KMS-11 (cell line): ENCODE measurements around the gene RIBC2.

Source experiments
- H2AFZ ChIP-seq: fragments of 200-600 bp; sonication (generic); 2 replicates; pipeline ENCODE4 v1.6.1; 2016; ENCODE audit warnings: antibody characterized with exemption, mixed run types, low read depth
- H3K27ac ChIP-seq: fragments of 200-600 bp; sonication (generic); 2 replicates; pipeline ENCODE4 v1.6.1; 2016; ENCODE audit warnings: mild to moderate bottlenecking, mixed run types
- H3K27me3 ChIP-seq: fragments of 200-600 bp; sonication (generic); 2 replicates; pipeline ENCODE4 v1.6.1; 2017; ENCODE audit warnings: mild to moderate bottlenecking, low read depth, mixed run types, moderate library complexity; ENCODE audit not compliant: insufficient read depth
- H3K36me3 ChIP-seq: fragments of 200-600 bp; sonication (generic); 2 replicates; pipeline ENCODE4 v1.6.1; 2017; ENCODE audit warnings: mild to moderate bottlenecking, mixed run types; ENCODE audit not compliant: insufficient read depth
- H3K4me1 ChIP-seq: fragments of 200-600 bp; sonication (generic); 2 replicates; pipeline ENCODE4 v1.6.1; 2016; ENCODE audit warnings: mild to moderate bottlenecking, low read depth, mixed run types; ENCODE audit not compliant: poor library complexity, severe bottlenecking
- H3K4me2 ChIP-seq: fragments of 200-600 bp; sonication (generic); 2 replicates; pipeline ENCODE4 v1.7.0; 2016; ENCODE audit warnings: mild to moderate bottlenecking, mixed run types
- H3K4me3 ChIP-seq: fragments of 200-600 bp; sonication (generic); IDR thresholded peaks from 2 replicates; pipeline ENCODE4 v1.6.1; 2017; ENCODE audit warnings: low read depth, low read length, mixed read lengths; ENCODE audit not compliant: insufficient read depth
- H3K79me2 ChIP-seq: fragments of 200-600 bp; sonication (generic); 2 replicates; pipeline ENCODE4 v1.6.1; 2016; ENCODE audit warnings: low read depth, mixed run types; ENCODE audit not compliant: insufficient read depth
- H3K9ac ChIP-seq: fragments of 200-600 bp; sonication (generic); 2 replicates; pipeline ENCODE4 v1.6.1; 2016; ENCODE audit warnings: mild to moderate bottlenecking, mixed run types
- H4K20me1 ChIP-seq: fragments of 200-600 bp; sonication (generic); 2 replicates; pipeline ENCODE4 v1.6.1; 2016; ENCODE audit warnings: mild to moderate bottlenecking, mixed run types; ENCODE audit not compliant: insufficient read depth
- CTCF ChIP-seq: fragments of 200-600 bp; sonication (generic); conservative IDR thresholded peaks from 2 replicates; pipeline ENCODE4 v1.6.1; 2017; ENCODE audit warnings: low read depth, mild to moderate bottlenecking, antibody characterized with exemption, low read length, moderate library complexity, mixed read lengths

RIBC2 gene

GRCh38 chr22:45477366-45478107 is 64.0 kb downstream of the RIBC2 start:
- Histone ChIP-seq H3K4me3 (no peak overlapping the region), H3K27me3 (peaks cover 36% of the 10 kb centered on the region), H3K36me3 (no peaks in the 10 kb centered on the region), H3K4me2 (no peak overlapping the region), H4K20me1 (no peaks in the 10 kb centered on the region), H3K79me2 (no peaks in the 10 kb centered on the region), H2AFZ (no peak overlapping the region), H3K27ac (no peak overlapping the region), H3K9ac (no peak overlapping the region), H3K4me1 (no peaks in the 10 kb centered on the region)
- TF ChIP-seq CTCF: no peak

- Histone ChIP-seq H2AFZ (no peak overlapping the region), H3K4me1 (no peaks in the 10 kb centered on the region), H3K27ac (no peak overlapping the region)
Observed at GRCh38 chr22:45478108-45478771, 64.7 kb downstream of the RIBC2 start.

GRCh38 chr22:45480717-45481116 is 67.2 kb downstream of the RIBC2 start:
- Histone ChIP-seq H3K4me1 (no peaks in the 10 kb centered on the region), H2AFZ (no peak overlapping the region), H3K9ac (no peak overlapping the region), H3K36me3 (no peaks in the 10 kb centered on the region), H3K27me3 (peaks cover 35% of the 10 kb centered on the region; the same call in 1 of the 2 replicates), H4K20me1 (no peaks in the 10 kb centered on the region), H3K27ac (no peak overlapping the region), H3K4me2 (no peak overlapping the region), H3K79me2 (no peaks in the 10 kb centered on the region), H3K4me3 (no peak overlapping the region)
- no peak for TF ChIP-seq CTCF

More at GRCh38 chr22:45478108-45478771, 64.7 kb downstream of the RIBC2 start:
- Histone ChIP-seq H3K4me2 (no peak overlapping the region), H3K9ac (no peak overlapping the region), H3K4me3 (no peak overlapping the region), H3K36me3 (no peaks in the 10 kb centered on the region), H4K20me1 (no peaks in the 10 kb centered on the region), H3K27me3 (peaks cover 32% of the 10 kb centered on the region), H3K79me2 (no peaks in the 10 kb centered on the region)
- TF ChIP-seq CTCF: no peak

- Histone ChIP-seq H2AFZ (no peak overlapping the region), H4K20me1 (no peaks in the 10 kb centered on the region), H3K79me2 (no peaks in the 10 kb centered on the region), H3K4me3 (no peak overlapping the region), H3K4me1 (no peaks in the 10 kb centered on the region), H3K36me3 (no peaks in the 10 kb centered on the region), H3K9ac (no peak overlapping the region), H3K27me3 (peaks cover 32% of the 10 kb centered on the region; the same call in 1 of the 2 replicates), H3K4me2 (no peak overlapping the region), H3K27ac (no peak overlapping the region)
- TF ChIP-seq CTCF: no peak
Observed at GRCh38 chr22:45481661-45482060, 68.2 kb downstream of the RIBC2 start.
